ENCODE data around the gene FBXL17.
A peak's percentile ranks its signal among the peaks of the same experiment; 100 is the strongest.

The FBXL17 gene

GRCh38 chr5:108353087-108353486 lies 28.8 kb downstream of the FBXL17 start:
- no peak for TF ChIP-seq CTCF (IDR thresholded peaks at IDR 0.05; ENCODE audit: borderline replicate concordance, control extremely low read depth, extremely low read depth, insufficient read depth, missing control alignments)
- DNase-seq (ENCODE audit: low spot score) = no peak
- in situ Hi-C loops (cut with MboI; ENCODE audit: low sequenced_read_pairs, unreplicated experiment) = no loop called here

- in situ Hi-C loops (cut with MboI; ENCODE audit: low sequenced_read_pairs, unreplicated experiment) = no loop called here
- peak; percentile 18 for DNase-seq (ENCODE audit: low spot score)
- TF ChIP-seq CTCF (IDR thresholded peaks at IDR 0.05; ENCODE audit: borderline replicate concordance, control extremely low read depth, extremely low read depth, insufficient read depth, missing control alignments) = no peak
Measured at GRCh38 chr5:108345541-108346171, 36.2 kb downstream of the FBXL17 start.

- TF ChIP-seq CTCF (IDR thresholded peaks at IDR 0.05; ENCODE audit: borderline replicate concordance, control extremely low read depth, extremely low read depth, insufficient read depth, missing control alignments) = no peak
- DNase-seq (ENCODE audit: low spot score) = no peak
- in situ Hi-C loops (cut with MboI; ENCODE audit: low sequenced_read_pairs, unreplicated experiment) = no loop called here
Measured at GRCh38 chr5:108344103-108344822, 37.6 kb downstream of the FBXL17 start.

- in situ Hi-C loops (cut with MboI; ENCODE audit: low sequenced_read_pairs, unreplicated experiment) = no loop called here
- no peak for DNase-seq (ENCODE audit: low spot score)
- TF ChIP-seq CTCF (IDR thresholded peaks at IDR 0.05; ENCODE audit: borderline replicate concordance, control extremely low read depth, extremely low read depth, insufficient read depth, missing control alignments) = no peak
Measured at GRCh38 chr5:108341866-108342265, 40.0 kb downstream of the FBXL17 start.

GRCh38 chr5:108340131-108340530 lies 41.8 kb downstream of the FBXL17 start:
- in situ Hi-C loops (cut with MboI; ENCODE audit: low sequenced_read_pairs, unreplicated experiment) = no loop called here
- DNase-seq (ENCODE audit: low spot score) = no peak
- TF ChIP-seq CTCF (IDR thresholded peaks at IDR 0.05; ENCODE audit: borderline replicate concordance, control extremely low read depth, extremely low read depth, insufficient read depth, missing control alignments) = no peak

- TF ChIP-seq CTCF (IDR thresholded peaks at IDR 0.05; ENCODE audit: borderline replicate concordance, control extremely low read depth, extremely low read depth, insufficient read depth, missing control alignments) = no peak
- DNase-seq (ENCODE audit: low spot score) = no peak
- in situ Hi-C loops (cut with MboI; ENCODE audit: low sequenced_read_pairs, unreplicated experiment) = no loop called here
Measured at GRCh38 chr5:108339220-108339619, 42.7 kb downstream of the FBXL17 start.

Measured in GM13976 (cell line).